ENCODE results near the gene WDFY3. TPM values are rescaled to one million over a fixed set of nuclear protein-coding genes. Genes with fewer than 3 reads are reported as not detected.

Gene WDFY3
- total and polyA plus RNA-seq, 9 of the 15 experiments (the other 6 are each of a cell fraction or from before 2014, with no cell fraction given) = 0.58 to 13.5 (median 9.4) TPM

- TF ChIP-seq, protein P1, sequence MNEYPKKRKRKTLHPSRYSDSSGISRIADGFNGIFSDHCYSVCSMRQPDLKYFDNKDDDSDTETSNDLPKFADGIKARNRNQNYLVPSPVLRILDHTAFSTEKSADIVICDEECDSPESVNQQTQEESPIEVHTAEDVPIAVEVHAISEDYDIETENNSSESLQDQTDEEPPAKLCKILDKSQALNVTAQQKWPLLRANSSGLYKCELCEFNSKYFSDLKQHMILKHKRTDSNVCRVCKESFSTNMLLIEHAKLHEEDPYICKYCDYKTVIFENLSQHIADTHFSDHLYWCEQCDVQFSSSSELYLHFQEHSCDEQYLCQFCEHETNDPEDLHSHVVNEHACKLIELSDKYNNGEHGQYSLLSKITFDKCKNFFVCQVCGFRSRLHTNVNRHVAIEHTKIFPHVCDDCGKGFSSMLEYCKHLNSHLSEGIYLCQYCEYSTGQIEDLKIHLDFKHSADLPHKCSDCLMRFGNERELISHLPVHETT (CRISPR knock-in tag; conservative IDR thresholded peaks at IDR 0.05 in 1 of 2, IDR thresholded peaks at IDR 0.05 in 1 of 2) = no peak
- TF ChIP-seq KDM4B (IDR thresholded peaks at IDR 0.05; ENCODE audit: borderline replicate concordance in 2 of 2, low read depth in 1 of 2) = no peak
- TF ChIP-seq E2F8 (IDR thresholded peaks at IDR 0.05; ENCODE audit: low read depth, partially characterized antibody) = no peak
- TF ChIP-seq BACH1 (tag; IDR thresholded peaks at IDR 0.05) = no peak
- TF ChIP-seq RFX7 (CRISPR knock-in tag; IDR thresholded peaks at IDR 0.05) = no peak
- no peak for TF ChIP-seq EGR1 (conservative IDR thresholded peaks at IDR 0.05)
- TF ChIP-seq E2F3 (CRISPR knock-in tag; IDR thresholded peaks at IDR 0.05) = no peak
- TF ChIP-seq RBM34 (IDR thresholded peaks at IDR 0.05; ENCODE audit: borderline replicate concordance, insufficient read depth, low read length) = no peak
- TF ChIP-seq, protein P2, sequence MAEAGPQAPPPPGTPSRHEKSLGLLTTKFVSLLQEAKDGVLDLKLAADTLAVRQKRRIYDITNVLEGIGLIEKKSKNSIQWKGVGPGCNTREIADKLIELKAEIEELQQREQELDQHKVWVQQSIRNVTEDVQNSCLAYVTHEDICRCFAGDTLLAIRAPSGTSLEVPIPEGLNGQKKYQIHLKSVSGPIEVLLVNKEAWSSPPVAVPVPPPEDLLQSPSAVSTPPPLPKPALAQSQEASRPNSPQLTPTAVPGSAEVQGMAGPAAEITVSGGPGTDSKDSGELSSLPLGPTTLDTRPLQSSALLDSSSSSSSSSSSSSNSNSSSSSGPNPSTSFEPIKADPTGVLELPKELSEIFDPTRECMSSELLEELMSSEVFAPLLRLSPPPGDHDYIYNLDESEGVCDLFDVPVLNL (CRISPR knock-in tag; IDR thresholded peaks at IDR 0.05; ENCODE audit: low read depth) = no peak
- no peak for TF ChIP-seq KHSRP (IDR thresholded peaks at IDR 0.05)
These were observed 53.3 kb downstream of the WDFY3 start (continued) for GRCh38 chr4:84913176-84913575.
